ENCODE measurements around the gene KHDC3L.

The KHDC3L gene

DNA sequence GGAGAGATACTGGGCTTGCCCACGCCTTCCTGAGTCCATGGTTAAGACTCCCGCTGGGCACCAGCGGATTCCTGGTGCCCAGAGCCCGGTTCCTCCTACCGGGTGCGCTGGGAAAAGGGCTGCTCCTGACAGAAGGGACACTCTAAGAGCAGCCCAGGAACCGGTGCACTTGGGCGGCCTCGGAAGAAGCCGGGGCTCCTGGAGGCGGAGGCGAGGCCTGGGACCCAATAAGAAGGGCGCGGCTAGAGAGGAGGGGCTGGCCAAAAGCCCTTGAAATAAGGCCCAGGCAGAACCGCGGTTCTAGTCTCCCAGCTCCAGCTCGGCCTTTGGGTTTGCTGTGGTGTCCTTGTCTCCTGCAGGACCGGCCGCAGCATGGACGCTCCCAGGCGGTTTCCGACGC lies at the start of gene KHDC3L:
KHDC3L (plus strand) TSS at position 301 of the 400 bp plus-strand sequence; CDS start at position 373, 72 bp downstream.
- no peak for DNase-seq (ENCODE audit: low read depth)

GRCh38 chr6:73314577-73315492 lies 47.6 kb upstream of the KHDC3L start:
- DNase-seq (ENCODE audit: low read depth): no peak

- no peak for DNase-seq (ENCODE audit: low read depth)
Measured at GRCh38 chr6:73323323-73323722, 39.1 kb upstream of the KHDC3L start.

DNA sequence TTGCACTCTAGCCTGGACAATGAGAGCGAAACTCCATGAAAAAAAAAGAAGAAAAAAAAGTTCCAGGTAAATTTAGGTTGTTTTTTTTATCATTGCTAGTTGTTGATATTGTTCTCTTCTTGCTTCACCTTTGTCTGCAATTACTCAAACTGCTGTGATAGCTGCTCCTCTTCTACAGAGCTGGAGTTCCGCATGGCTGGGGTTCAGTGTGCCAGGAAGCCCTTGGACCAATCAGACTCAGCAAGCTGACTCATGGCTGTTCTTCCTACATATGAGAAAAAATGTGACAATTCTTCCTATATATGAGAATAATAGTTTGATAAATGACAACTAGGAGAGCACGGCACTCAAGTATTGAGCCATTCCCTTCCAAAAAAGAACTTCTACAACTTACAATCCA lies 36.8 kb upstream of the KHDC3L start:
- DNase-seq (ENCODE audit: low read depth): no peak

DNA sequence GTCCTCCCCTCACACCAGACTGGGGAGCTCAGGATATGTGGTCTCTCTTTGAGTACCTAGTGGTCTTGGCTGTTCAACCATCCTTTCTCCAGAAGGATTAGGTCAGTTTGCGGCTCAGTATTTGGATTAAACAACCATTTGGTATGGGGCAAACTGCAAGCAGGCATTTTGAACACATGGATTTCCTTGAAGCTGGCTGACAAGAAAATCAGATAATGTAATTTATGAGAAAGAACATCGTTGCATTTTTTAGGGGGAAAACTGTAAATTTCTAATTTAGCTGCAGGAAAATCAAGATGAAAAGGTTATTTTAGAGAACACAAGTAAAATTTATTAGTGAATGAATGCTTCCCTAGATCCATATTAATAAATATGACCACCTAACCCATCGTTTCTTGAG lies 33.7 kb upstream of the KHDC3L start:
- DNase-seq (ENCODE audit: low read depth): no peak

GRCh38 chr6:73329201-73329600 lies 33.3 kb upstream of the KHDC3L start:
- DNase-seq (ENCODE audit: low read depth): no peak

DNA sequence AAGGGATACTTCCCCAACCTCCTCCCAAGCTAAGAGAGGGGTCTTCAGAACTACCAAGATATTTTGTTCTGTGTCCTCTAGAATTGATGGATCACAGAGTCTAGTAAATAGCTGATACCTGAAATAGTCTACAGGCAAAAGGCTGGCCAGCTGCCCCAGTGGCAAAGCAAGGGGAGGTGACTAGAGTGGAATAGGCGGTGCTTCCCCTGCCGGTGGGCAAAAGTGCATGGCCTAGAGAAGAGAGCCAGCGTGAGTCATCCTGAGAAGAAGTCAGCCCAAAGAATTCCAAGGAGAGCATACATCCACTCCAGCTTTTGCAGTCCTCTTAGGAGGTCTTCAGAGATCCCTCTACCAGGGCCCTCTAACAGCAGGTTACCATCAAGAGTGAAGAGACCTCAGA lies 23.1 kb upstream of the KHDC3L start:
- no peak for DNase-seq (ENCODE audit: low read depth)

DNA sequence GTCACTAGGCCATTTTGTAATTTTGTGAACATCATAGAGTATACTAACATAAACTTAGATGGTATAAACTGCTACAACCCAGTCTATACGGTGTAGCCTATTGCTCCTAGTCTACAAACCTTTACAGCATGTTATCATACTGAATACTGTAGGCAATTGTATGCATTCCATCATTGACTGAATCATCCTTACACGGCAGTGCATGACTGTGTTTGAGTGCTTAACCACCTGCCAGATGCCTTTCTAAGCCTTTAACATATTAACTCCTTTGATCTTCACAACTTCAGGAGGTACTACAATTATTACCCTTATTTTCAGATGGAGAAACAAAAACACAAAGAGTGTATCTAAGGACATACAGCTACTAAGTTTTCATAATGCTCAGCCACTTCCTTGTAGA lies 22.4 kb upstream of the KHDC3L start:
- DNase-seq (ENCODE audit: low read depth): no peak

GRCh38 chr6:73341335-73341734 lies 21.1 kb upstream of the KHDC3L start:
- DNase-seq (ENCODE audit: low read depth): no peak

GRCh38 chr6:73342174-73342573 lies 20.3 kb upstream of the KHDC3L start:
- DNase-seq (ENCODE audit: low read depth): no peak

GRCh38 chr6:73343164-73343563 lies 19.3 kb upstream of the KHDC3L start:
- DNase-seq (ENCODE audit: low read depth): no peak

DNA sequence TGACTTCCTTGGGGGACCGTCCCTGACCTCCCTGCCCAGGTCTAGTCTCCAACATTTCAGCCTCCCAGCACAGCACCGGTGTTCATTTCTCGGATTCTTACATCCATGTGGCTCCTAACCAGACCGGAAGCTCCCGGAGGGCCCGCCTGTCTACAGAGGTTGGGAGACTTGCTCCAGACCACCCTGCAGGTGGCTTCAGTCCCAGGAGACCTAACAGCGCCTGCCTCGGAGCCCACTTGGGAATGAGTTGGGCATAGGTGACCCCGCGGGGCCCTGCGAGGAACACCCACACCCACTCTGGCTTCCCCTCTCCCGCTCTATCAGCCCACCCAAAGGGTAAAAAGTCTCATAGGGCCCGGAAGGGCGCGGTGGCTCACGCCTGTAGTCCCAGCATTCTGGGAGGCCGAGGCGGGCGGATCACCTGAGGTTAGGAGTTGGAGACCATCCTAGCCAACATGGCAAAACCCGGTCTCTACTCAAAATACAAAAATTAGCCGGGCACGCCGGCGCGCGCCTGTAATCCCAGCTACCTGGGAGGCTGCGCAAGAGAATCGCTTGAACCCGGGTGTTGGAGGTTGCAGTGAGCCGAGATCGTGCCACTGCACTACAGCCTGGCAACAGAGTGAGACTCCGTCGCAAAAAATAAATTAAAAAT lies 13.8 kb upstream of the KHDC3L start:
- no peak for DNase-seq (ENCODE audit: low read depth)

DNA sequence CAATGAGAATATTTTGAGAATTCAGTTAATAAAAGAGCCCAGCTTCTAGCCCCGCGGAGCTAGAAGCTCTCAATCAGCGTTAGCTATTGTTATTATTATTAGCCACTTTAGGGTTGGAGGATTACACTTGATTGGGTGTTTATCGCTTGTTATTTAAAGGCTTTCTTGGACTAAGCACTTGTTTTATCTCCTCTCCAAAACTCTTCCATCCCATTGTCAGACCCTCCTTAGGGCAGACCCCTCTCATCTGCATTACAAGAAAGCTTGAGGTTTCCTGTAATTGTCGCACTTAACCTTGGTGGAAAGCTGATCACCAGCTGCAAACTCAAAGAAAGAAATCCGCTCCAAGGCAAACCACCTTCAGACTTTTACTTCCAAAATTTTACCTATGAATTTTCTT lies 13.1 kb upstream of the KHDC3L start:
- no peak for DNase-seq (ENCODE audit: low read depth)

- DNase-seq (ENCODE audit: low read depth): no peak
Measured at GRCh38 chr6:73353636-73354593, 8.5 kb upstream of the KHDC3L start, which contains the start of gene DPPA5. TSS of gene DPPA5 (minus strand) at chr6:73354276. CDS start at chr6:73354225, 51 bp downstream.

- DNase-seq (ENCODE audit: low read depth): no peak
Measured at GRCh38 chr6:73362869-73363536, 545 bp downstream of the KHDC3L start.

GRCh38 chr6:73363537-73363875 lies 1.0 kb downstream of the KHDC3L start:
- DNase-seq (ENCODE audit: low read depth): no peak

DNA sequence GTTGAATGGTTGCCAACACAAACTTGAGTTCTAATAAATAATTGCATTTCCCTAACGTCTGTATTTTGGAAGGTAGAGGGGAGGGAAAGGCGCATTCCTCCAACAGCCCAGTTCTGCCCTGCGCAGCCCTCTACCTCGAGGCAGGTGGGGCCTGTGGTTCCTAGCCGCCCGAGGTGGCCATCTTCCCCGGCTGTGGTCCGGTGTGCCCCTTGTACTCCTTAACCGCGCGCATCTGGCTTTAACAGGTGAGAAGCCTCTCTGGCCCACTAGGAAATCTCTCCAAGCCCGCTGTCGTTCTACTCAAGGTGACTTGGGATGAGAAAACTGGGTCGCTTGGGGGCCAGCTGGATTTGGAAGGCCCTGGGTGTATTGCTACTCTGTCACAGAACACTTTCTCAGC lies 1.7 kb downstream of the KHDC3L start:
- no peak for DNase-seq (ENCODE audit: low read depth)

GRCh38 chr6:73364549-73364948 lies 2.1 kb downstream of the KHDC3L start:
- no peak for DNase-seq (ENCODE audit: low read depth)

DNA sequence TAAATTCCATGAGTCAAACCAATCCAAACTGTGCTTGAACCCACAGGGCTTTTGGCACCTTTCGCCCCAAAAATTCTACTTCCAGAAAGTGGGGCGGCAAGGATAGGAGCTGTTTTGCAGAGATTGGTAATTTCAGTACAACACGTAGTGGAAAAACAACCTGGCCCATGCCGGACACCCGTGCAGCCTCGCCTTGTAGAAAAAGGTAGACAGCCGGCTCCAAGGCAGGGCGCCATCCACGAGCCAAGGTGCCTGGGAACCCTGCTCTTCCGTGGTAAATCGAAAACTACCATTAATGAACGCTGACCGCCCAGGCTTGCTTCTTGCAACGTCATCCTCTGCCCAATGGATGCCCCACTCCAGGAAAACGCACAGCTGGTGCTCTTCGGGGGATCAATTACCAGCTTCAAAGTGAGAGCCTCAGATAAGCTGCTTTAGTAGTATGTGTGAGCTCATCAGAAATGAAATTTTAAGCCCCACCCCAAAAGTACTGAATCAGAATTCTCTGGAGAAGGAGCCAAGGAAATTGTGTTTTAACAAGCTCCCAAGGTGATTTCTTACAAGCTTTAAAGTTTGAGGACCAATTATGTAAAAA lies 5.4 kb downstream of the KHDC3L start:
- DNase-seq (ENCODE audit: low read depth): no peak

DNA sequence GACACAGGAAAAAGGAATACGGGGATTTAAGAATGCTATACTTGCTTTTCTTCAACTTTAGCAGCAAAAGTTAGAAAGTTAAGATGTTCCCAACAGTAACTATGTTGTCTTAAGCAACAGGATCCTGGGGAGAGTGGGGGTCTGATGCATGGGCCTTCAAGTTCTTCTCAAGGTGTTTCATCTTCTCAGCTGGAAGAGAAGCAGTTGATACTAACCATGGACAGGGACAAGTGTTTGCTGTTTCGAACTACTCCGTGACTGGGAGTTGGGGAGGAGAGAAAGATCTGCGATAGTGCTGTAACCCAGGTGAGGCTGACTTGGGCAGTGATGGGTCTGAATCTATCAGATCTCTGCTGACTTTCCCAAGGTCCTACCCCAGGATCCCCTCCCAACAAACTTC lies 6.2 kb downstream of the KHDC3L start:
- no peak for DNase-seq (ENCODE audit: low read depth)

GRCh38 chr6:73369157-73369556 lies 6.7 kb downstream of the KHDC3L start:
- no peak for DNase-seq (ENCODE audit: low read depth)

Measured in activated T-cell treated with anti-CD3 and anti-CD28 coated beads for 1 hour (primary cell).